Central memory CD8-positive, alpha-beta T cell (primary cell): Measurements from ENCODE around the gene NSF.

Source experiments
- ATAC-seq: fragments of 150-1000 bp; cut with Tn5 transposase; replicated peaks from 2 replicates; pipeline ENCODE4 v1.10.0; 2022; ENCODE audit warnings: mild to moderate bottlenecking, moderate FRiP score, moderate number of reproducible peaks; ENCODE audit not compliant: poor library complexity, severe bottlenecking; ENCODE audit errors: extremely low read depth
- DNase-seq, 2 donors: peaks; one replicate each; pipeline ENCODE4 v3.0.0; 2021; ENCODE audit warnings: low spot score in 2 of 2
- H3K27ac Mint-ChIP-seq: one replicate; pipeline ENCODE4 v1.8.0; 2022; ENCODE audit warnings: low read depth, mild to moderate bottlenecking, moderate library complexity, mixed read lengths
- H3K27me3 Mint-ChIP-seq: one replicate; pipeline ENCODE4 v1.8.0; 2022; ENCODE audit warnings: mixed read lengths
- H3K36me3 Mint-ChIP-seq: one replicate; pipeline ENCODE4 v1.8.0; 2022; ENCODE audit warnings: mild to moderate bottlenecking, moderate library complexity, mixed read lengths; ENCODE audit not compliant: insufficient read depth
- H3K4me1 Mint-ChIP-seq: one replicate; pipeline ENCODE4 v1.8.0; 2022; ENCODE audit warnings: mixed read lengths
- H3K4me3 Mint-ChIP-seq: one replicate; pipeline ENCODE4 v1.8.0; 2022; ENCODE audit warnings: mild to moderate bottlenecking, moderate library complexity, mixed read lengths
- H3K9me3 Mint-ChIP-seq: one replicate; pipeline ENCODE4 v1.8.0; 2022; ENCODE audit warnings: mixed read lengths

NSF gene

GRCh38 chr17:46732160-46732559 is 141.7 kb downstream of the NSF start:
- Mint-ChIP-seq H3K4me1 (no peaks in the 10 kb centered on the region), H3K27me3 (no peaks in the 10 kb centered on the region), H3K27ac (no peak overlapping the region), H3K4me3 (no peak overlapping the region), H3K9me3 (no peaks in the 10 kb centered on the region), H3K36me3 (peaks cover 18% of the 10 kb centered on the region)
- no peak for ATAC-seq
- DNase-seq: no peak

DNA sequence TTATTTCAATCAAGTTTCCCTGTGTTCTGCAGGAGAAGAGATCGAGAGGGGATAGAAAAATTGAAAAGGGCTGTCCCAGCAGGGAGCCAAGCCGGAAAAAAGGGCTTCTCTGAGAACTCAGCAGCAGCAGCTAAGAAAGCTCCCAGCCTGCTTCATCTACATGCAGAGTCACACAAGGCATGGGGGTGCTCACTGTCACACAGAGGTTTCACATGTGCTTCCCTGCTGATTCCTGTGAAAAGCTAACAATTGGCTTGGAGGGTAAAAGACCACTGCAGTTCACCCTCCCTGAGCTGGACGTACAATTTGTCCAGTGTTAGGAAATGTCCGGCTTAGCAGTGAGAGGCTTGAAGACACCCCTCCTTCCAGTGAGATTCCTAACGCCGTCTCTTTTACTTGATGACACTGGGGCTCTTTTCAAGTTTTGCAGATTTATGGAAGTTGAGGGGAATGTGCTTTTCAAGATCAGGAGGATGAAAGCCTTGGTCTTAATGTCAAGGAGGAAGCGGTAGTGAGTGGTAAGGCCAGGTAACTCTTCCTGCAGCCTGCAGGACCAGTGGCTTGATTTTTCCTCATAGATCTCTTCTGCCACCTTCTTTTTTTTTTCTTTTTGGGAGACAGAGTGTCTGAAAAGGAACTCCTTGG is 142.4 kb downstream of the NSF start:
- peaks cover 21% of the 10 kb centered on the region for H3K36me3 Mint-ChIP-seq
- H3K9me3 Mint-ChIP-seq: no peaks in the 10 kb centered on the region
- no peaks in the 10 kb centered on the region for H3K27me3 Mint-ChIP-seq
- H3K4me1 Mint-ChIP-seq: no peaks in the 10 kb centered on the region
- H3K27ac Mint-ChIP-seq: no peak overlapping the region
- no peak overlapping the region for H3K4me3 Mint-ChIP-seq
- ATAC-seq (no peak), DNase-seq (no peak)

DNA sequence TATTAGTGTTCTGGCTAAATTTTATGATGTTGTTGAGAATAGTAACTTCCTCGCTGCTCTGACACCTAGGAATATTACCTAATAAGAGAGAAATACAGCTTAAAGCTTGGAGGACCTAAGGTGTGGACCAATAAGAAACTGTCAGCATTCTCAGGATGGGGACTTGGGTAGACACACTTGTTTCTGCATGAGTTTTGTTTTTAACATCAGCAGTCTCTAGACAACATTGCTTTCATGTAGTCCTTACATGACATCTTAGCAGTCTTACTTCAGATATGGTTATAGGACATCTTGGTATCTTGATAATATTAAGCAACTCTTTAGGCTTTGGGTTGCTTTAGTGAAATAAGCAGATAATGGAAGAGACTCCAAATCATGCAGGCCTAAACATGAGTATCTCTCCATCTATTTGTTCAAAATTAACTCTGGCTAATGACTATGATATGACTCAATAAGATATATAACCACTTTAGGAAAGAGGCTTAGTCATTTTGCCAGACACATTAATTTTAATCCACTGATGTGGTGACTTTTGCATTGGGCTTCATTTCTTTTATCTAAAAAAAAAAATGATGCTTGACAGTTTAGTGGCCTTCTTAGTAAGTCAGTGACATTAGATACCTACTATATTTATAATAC is 143.5 kb downstream of the NSF start:
- H3K9me3 Mint-ChIP-seq: no peaks in the 10 kb centered on the region
- no peak overlapping the region for H3K27ac Mint-ChIP-seq
- DNase-seq (no peak), ATAC-seq (no peak)
- H3K36me3 Mint-ChIP-seq: peaks cover 21% of the 10 kb centered on the region
- no peaks in the 10 kb centered on the region for H3K27me3 Mint-ChIP-seq
- no peaks in the 10 kb centered on the region for H3K4me1 Mint-ChIP-seq
- H3K4me3 Mint-ChIP-seq: no peak overlapping the region

- H3K27ac Mint-ChIP-seq: no peak overlapping the region
- no peaks in the 10 kb centered on the region for H3K27me3 Mint-ChIP-seq
- no peak overlapping the region for H3K4me3 Mint-ChIP-seq
- DNase-seq (no peak), ATAC-seq (no peak)
- H3K4me1 Mint-ChIP-seq: no peaks in the 10 kb centered on the region
- peaks cover 18% of the 10 kb centered on the region for H3K36me3 Mint-ChIP-seq
- H3K9me3 Mint-ChIP-seq: no peaks in the 10 kb centered on the region
These were observed 145.6 kb downstream of the NSF start for GRCh38 chr17:46736100-46736499.

GRCh38 chr17:46737326-46737725 is 146.9 kb downstream of the NSF start:
- DNase-seq (no peak), ATAC-seq (no peak)
- no peak overlapping the region for H3K27ac Mint-ChIP-seq
- no peak overlapping the region for H3K4me3 Mint-ChIP-seq
- H3K27me3 Mint-ChIP-seq: no peaks in the 10 kb centered on the region
- peaks cover 17% of the 10 kb centered on the region for H3K36me3 Mint-ChIP-seq
- no peaks in the 10 kb centered on the region for H3K9me3 Mint-ChIP-seq
- H3K4me1 Mint-ChIP-seq: no peaks in the 10 kb centered on the region

GRCh38 chr17:46738544-46738943 is 148.1 kb downstream of the NSF start:
- Mint-ChIP-seq H3K27ac (no peak overlapping the region), H3K36me3 (peaks cover 15% of the 10 kb centered on the region), H3K9me3 (no peaks in the 10 kb centered on the region), H3K4me1 (no peaks in the 10 kb centered on the region), H3K4me3 (no peak overlapping the region), H3K27me3 (no peaks in the 10 kb centered on the region)
- DNase-seq (no peak), ATAC-seq (no peak)

DNA sequence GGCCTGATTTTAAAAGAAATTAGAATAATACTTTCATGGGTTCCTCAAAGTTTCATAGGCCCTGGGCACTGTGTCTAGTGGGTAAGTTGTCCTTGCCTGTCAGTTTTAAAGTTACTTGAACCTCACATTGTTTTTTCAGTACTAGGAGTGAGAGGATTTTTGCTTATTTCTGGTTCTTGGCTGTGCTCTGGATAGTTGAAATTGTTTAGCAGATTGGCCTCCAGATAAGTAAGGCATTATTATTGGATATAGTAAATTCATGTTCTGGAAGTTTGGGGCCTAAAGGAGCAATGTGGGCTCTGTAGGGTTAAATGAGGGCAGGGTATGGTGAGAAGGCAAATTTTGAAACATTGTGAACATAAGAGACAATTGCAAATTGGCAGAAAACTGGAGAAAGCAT is 149.5 kb downstream of the NSF start:
- DNase-seq (no peak), ATAC-seq (no peak)
- H3K4me1 Mint-ChIP-seq: no peaks in the 10 kb centered on the region
- H3K4me3 Mint-ChIP-seq: no peak overlapping the region
- H3K9me3 Mint-ChIP-seq: no peaks in the 10 kb centered on the region
- H3K36me3 Mint-ChIP-seq: peaks cover 15% of the 10 kb centered on the region
- no peaks in the 10 kb centered on the region for H3K27me3 Mint-ChIP-seq
- H3K27ac Mint-ChIP-seq: no peak overlapping the region

GRCh38 chr17:46741122-46741730 is 150.8 kb downstream of the NSF start:
- H3K36me3 Mint-ChIP-seq: peaks cover 14% of the 10 kb centered on the region
- no peak overlapping the region for H3K27ac Mint-ChIP-seq
- ATAC-seq (no peak), DNase-seq (no peak)
- no peak overlapping the region for H3K4me3 Mint-ChIP-seq
- no peaks in the 10 kb centered on the region for H3K9me3 Mint-ChIP-seq
- H3K27me3 Mint-ChIP-seq: no peaks in the 10 kb centered on the region
- H3K4me1 Mint-ChIP-seq: no peaks in the 10 kb centered on the region

DNA sequence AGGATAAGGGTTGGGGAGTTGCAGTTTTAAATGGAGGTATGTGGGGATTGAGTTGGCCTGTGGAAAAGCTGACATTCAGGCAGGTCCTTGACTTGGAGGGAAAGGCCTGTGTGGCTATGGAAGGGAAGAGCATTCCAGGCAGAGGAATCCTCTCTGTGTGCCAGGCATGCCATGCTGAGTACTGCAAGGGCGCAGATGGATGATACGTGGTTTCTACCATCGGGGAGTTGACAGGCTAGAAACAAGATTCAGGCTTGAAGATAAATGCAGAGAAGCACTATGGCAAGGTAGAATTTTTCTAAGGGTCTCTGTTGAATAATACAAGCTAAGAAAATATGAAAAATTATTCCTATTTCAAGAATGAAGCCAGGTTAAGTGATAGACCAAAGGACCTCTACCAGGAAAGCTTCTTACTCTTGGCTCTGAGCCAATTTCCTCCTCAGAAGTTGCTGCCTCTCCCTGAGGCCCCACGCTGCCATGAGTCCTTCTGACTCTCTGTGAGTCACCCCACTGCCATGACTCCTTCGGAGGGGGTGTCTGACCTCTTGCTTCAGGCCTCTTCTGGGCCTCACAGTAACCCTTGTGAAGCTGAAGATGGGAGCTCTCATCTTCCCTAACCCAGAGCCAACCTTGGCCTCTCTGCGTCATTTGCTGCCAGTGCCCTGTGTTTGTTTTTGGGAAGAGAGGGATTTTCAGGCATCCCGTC is 152.2 kb downstream of the NSF start:
- Mint-ChIP-seq H3K4me3 (no peak overlapping the region), H3K4me1 (no peaks in the 10 kb centered on the region), H3K27me3 (no peaks in the 10 kb centered on the region), H3K36me3 (peaks cover 13% of the 10 kb centered on the region), H3K27ac (no peak overlapping the region), H3K9me3 (no peaks in the 10 kb centered on the region)
- ATAC-seq: no peak
- no peak for DNase-seq

DNA sequence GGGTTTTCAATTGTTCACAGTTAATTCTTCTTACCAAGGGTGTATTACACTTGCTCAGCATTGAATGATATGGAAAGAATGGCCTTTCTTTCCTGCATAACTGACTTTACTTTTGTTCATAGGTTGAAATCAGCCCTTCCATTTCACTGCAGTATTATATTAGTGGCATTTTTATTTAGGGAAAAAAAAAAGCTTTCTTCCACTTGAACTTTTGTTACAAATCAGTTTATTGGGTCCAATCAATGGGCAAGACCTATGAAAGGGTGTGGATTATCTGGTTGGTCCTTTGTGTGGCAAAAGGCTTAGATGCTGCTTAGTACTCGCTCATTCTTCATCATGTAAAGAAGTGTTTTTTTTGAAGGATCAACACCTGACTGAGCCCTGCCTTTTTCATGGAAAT is 154.0 kb downstream of the NSF start:
- ATAC-seq (no peak), DNase-seq (no peak)
- Mint-ChIP-seq H3K36me3 (peaks cover 16% of the 10 kb centered on the region), H3K9me3 (no peaks in the 10 kb centered on the region), H3K27me3 (no peaks in the 10 kb centered on the region), H3K4me3 (no peak overlapping the region), H3K27ac (no peak overlapping the region), H3K4me1 (no peaks in the 10 kb centered on the region)

- Mint-ChIP-seq H3K27me3 (no peaks in the 10 kb centered on the region), H3K27ac (no peak overlapping the region), H3K4me1 (no peaks in the 10 kb centered on the region), H3K36me3 (peaks cover 19% of the 10 kb centered on the region), H3K9me3 (no peaks in the 10 kb centered on the region), H3K4me3 (no peak overlapping the region)
- ATAC-seq: no peak
- no peak for DNase-seq
These were observed 154.9 kb downstream of the NSF start for GRCh38 chr17:46745376-46745775.

DNA sequence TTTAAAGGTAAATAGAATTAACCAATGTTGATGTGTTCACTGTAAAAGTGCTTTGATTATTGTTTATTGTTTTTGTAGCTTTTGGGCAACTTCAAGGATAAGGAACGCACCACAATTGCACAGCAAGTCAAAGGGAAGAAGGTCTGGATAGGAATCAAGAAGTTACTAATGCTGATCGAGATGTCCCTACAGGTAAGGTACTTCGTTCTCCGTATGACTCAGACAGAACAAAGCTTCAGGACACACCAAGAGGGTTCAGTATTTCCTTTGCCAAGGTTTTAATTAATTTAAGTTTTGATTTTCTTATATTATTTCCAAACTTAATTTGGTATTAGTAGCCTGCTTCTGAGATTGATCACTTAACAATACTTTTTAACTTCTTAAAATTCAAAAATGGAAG is 161.0 kb downstream of the NSF start:
- no peak for ATAC-seq
- Mint-ChIP-seq H3K36me3 (peaks cover 47% of the 10 kb centered on the region), H3K27me3 (no peaks in the 10 kb centered on the region), H3K9me3 (no peaks in the 10 kb centered on the region), H3K27ac (no peak overlapping the region), H3K4me3 (no peak overlapping the region), H3K4me1 (no peaks in the 10 kb centered on the region)
- DNase-seq: no peak

GRCh38 chr17:46753776-46754175 is 163.3 kb downstream of the NSF start:
- H3K36me3 Mint-ChIP-seq: peaks cover 49% of the 10 kb centered on the region
- no peaks in the 10 kb centered on the region for H3K9me3 Mint-ChIP-seq
- H3K4me1 Mint-ChIP-seq: no peaks in the 10 kb centered on the region
- ATAC-seq: no peak
- H3K4me3 Mint-ChIP-seq: no peak overlapping the region
- no peak for DNase-seq
- H3K27me3 Mint-ChIP-seq: no peaks in the 10 kb centered on the region
- no peak overlapping the region for H3K27ac Mint-ChIP-seq
